B cell (primary cell): ENCODE results near the gene ISG20L2. TPM values are rescaled to one million over a fixed set of nuclear protein-coding genes. Genes with fewer than 3 reads are reported as not detected.

Experiments
- ATAC-seq: fragments of 200-7000 bp; cut with Tn5 transposase; one replicate; pipeline ENCODE4 v1.10.0; 2021; ENCODE audit warnings: low read depth, mild to moderate bottlenecking, moderate number of reproducible peaks, moderate library complexity
- CTCF ChIA-PET: fragments of 350-600 bp; sonication (Branson Sonifier 250); formaldehyde crosslinking; loops from one replicate; lab custom pipeline; 2021; ENCODE audit warnings: antibody characterized with exemption, inconsistent platforms; lab: Charles Lee
- POLR2A ChIA-PET: fragments of 350-600 bp; sonication (Branson Sonifier 250); formaldehyde crosslinking; loops from one replicate; lab custom pipeline; 2021; ENCODE audit warnings: antibody characterized with exemption; lab: Charles Lee
- DNase-seq: peaks from one replicate; pipeline ENCODE4 v3.0.0; 2013
- H2AFZ ChIP-seq: 2 replicates; pipeline ENCODE4 v1.6.1; 2012; ENCODE audit warnings: mild to moderate bottlenecking, low read depth, low read length; ENCODE audit not compliant: insufficient read depth, poor library complexity, severe bottlenecking
- H3K27ac ChIP-seq, 2 donors: 1 replicate in 1 of 2; 2 replicates in 1 of 2; pipeline ENCODE4 v1.5.1; 2012 to 2013; ENCODE audit warnings: low read length in 2 of 2, mild to moderate bottlenecking in 2 of 2, moderate library complexity in 1 of 2
- H3K27me3 ChIP-seq, 4 experiments: fragments of 200-600 bp in 1 of 4; sonication (generic) in 1 of 4; replicated peaks in 1 of 4; 1 replicate in 2 of 4; 2 replicates in 2 of 4; pipeline versions ENCODE4 v1.6.1 to v1.7.0; 2013 to 2016; ENCODE audit warnings: low read length in 3 of 4, mild to moderate bottlenecking in 2 of 4, mixed read lengths in 1 of 4, moderate library complexity in 1 of 4; ENCODE audit not compliant: insufficient read depth in 4 of 4, control insufficient read depth in 3 of 4; ENCODE audit errors: control extremely low read depth in 1 of 4
- H3K36me3 ChIP-seq, 2 experiments: replicated peaks in 1 of 2; 1 replicate in 1 of 2; 2 replicates in 1 of 2; pipeline versions ENCODE4 v1.6.1 to v1.7.1; 2013; ENCODE audit warnings: low read length in 1 of 2; ENCODE audit not compliant: insufficient read depth in 2 of 2, control insufficient read depth in 1 of 2; ENCODE audit errors: control extremely low read depth in 1 of 2, extremely low read depth in 1 of 2
- H3K4me1 ChIP-seq, 2 donors: fragments of 200-600 bp in 1 of 2; sonication (generic) in 1 of 2; 1 replicate in 1 of 2; 2 replicates in 1 of 2; pipeline versions ENCODE4 v1.5.1 to v1.6.1; 2013 to 2017; ENCODE audit warnings: low read length in 2 of 2; ENCODE audit not compliant: control insufficient read depth in 2 of 2, insufficient read depth in 2 of 2
- H3K4me2 ChIP-seq: replicated peaks from 2 replicates; pipeline ENCODE3; 2012; ENCODE audit warnings: mild to moderate bottlenecking, low read depth, low read length; ENCODE audit not compliant: poor library complexity, severe bottlenecking
- H3K4me3 ChIP-seq, 5 experiments: fragments of 200-600 bp in 1 of 5; sonication (generic) in 1 of 5; 1 replicate in 3 of 5; 2 replicates in 2 of 5; pipeline versions ENCODE4 v1.5.1 to v1.7.0; 2011 to 2016; ENCODE audit warnings: low read length in 4 of 5, mild to moderate bottlenecking in 4 of 5, low read depth in 2 of 5, control low read depth in 1 of 5, moderate library complexity in 1 of 5; ENCODE audit not compliant: insufficient read depth in 1 of 5; ENCODE audit errors: control extremely low read depth in 1 of 5, extremely low read depth in 1 of 5
- H3K79me2 ChIP-seq: fragments of 200-600 bp; sonication (generic); one replicate; pipeline ENCODE4 v1.6.0; 2016; ENCODE audit warnings: low read length; ENCODE audit not compliant: control insufficient read depth, insufficient read depth
- H3K9ac ChIP-seq: fragments of 200-600 bp; sonication (generic); 2 replicates; pipeline ENCODE4 v1.6.1; 2017; ENCODE audit warnings: mild to moderate bottlenecking, low read length, moderate library complexity
- H3K9me3 ChIP-seq, 3 donors: one replicate each; pipeline versions ENCODE4 v1.6.1 to v1.7.1; 2013; ENCODE audit warnings: low read length in 2 of 3; ENCODE audit not compliant: control insufficient read depth in 2 of 3, insufficient read depth in 1 of 3; ENCODE audit errors: control extremely low read depth in 1 of 3
- H4K20me1 ChIP-seq: 2 replicates; pipeline ENCODE4 v1.6.0; 2012; ENCODE audit warnings: mild to moderate bottlenecking, low read length; ENCODE audit not compliant: insufficient read depth, control insufficient read depth, poor library complexity, severe bottlenecking
- H3K27ac Mint-ChIP-seq: one replicate; pipeline ENCODE4 v1.8.0; 2021; ENCODE audit warnings: mixed read lengths
- H3K27me3 Mint-ChIP-seq: one replicate; pipeline ENCODE4 v1.8.0; 2021; ENCODE audit warnings: mixed read lengths
- H3K4me1 Mint-ChIP-seq: one replicate; pipeline ENCODE4 v1.8.0; 2021; ENCODE audit warnings: mixed read lengths
- H3K4me3 Mint-ChIP-seq: one replicate; pipeline ENCODE4 v1.8.0; 2021; ENCODE audit warnings: mixed read lengths
- H3K9me3 Mint-ChIP-seq: one replicate; pipeline ENCODE4 v1.8.0; 2022; ENCODE audit warnings: mixed read lengths; ENCODE audit not compliant: insufficient read depth
- CTCF ChIP-seq: fragments of 200-600 bp; IDR thresholded peaks from one replicate; pipeline ENCODE4 v1.8.0; 2022; ENCODE audit warnings: antibody characterized with exemption, mild to moderate bottlenecking
- EZH2 ChIP-seq: IDR thresholded peaks from 2 replicates; pipeline ENCODE4 v1.6.1; 2012; ENCODE audit warnings: borderline replicate concordance, low read depth, mild to moderate bottlenecking, moderate library complexity, low read length; ENCODE audit not compliant: insufficient read depth, poor library complexity, severe bottlenecking
- WGBS: methylation state at CpG from one replicate; pipeline ENCODE4 v1.1.5; 2013; ENCODE audit warnings: missing lambda C conversion rate; ENCODE audit not compliant: insufficient coverage; 5-methylcytosine and 5-hydroxymethylcytosine counted together
- intact Hi-C: fragments of 100-400 bp; cut with micrococcal nuclease; formaldehyde crosslinking; loops from one replicate; pipeline ENCODE4 v1.10.0; 2022
- polyA plus RNA-seq: library from polyadenylated mRNA; depleted of rRNA; stranded (reverse); fragments of >200 nt; gene quantifications from 2 replicates; pipeline ENCODE4 v1.2.3, GENCODE V29; 2012
- total RNA-seq, 2 donors: library from RNA; stranded (reverse); fragments of 120-200 nt in 1 of 2; gene quantifications; 1 replicate in 1 of 2; 2 replicates in 1 of 2; pipeline versions ENCODE4 v1.2.3 to v1.2.4, GENCODE V29; 2013 to 2022

The ISG20L2 gene
- total and polyA plus RNA-seq, 2 donors (not counting 1 experiment from before 2014, with no cell fraction given) = 30.1 to 51.7 TPM

GRCh38 chr1:156775799-156776198 lies 47.2 kb upstream of the ISG20L2 start:
- Histone ChIP-seq H2AFZ (no peak overlapping the region), H3K9ac (no peak overlapping the region), H3K79me2 (peaks cover 93% of the 10 kb centered on the region), H3K4me2 (no peak overlapping the region), H3K9me3 (no peaks in the 10 kb centered on the region), H3K4me3 (no peak overlapping the region), H4K20me1 (peaks cover 61% of the 10 kb centered on the region), H3K36me3 (peaks cover 5 to 22% of the 10 kb centered on the region in 2 experiments), H3K4me1 (peaks cover 8% of the 10 kb centered on the region in 2 donors), H3K27ac (no peak overlapping the region), H3K27me3 (no peaks in the 10 kb centered on the region)
- H3K4me3 Mint-ChIP-seq = no peak overlapping the region
- intact Hi-C loops = no loop called here
- peaks cover 49% of the 10 kb centered on the region for H3K4me1 Mint-ChIP-seq
- TF ChIP-seq EZH2 (no peak), CTCF (no peak)
- no peaks in the 10 kb centered on the region for H3K9me3 Mint-ChIP-seq
- H3K27me3 Mint-ChIP-seq = no peaks in the 10 kb centered on the region
- ChIA-PET POLR2A (no interaction called here), CTCF (interaction anchor here (1.0 kb wide), 1 partner anchor 9 kb away, joined by 6 read pairs; no protein-coding TSS in a partner anchor)
- ATAC-seq (no peak), DNase-seq (no peak)
- H3K27ac Mint-ChIP-seq = no peak overlapping the region
- 58% methylated on average over 2 of the region's 5 CpGs for WGBS

- Mint-ChIP-seq H3K4me3 (no peak overlapping the region), H3K9me3 (no peaks in the 10 kb centered on the region), H3K27ac (no peak overlapping the region), H3K4me1 (peaks cover 63% of the 10 kb centered on the region), H3K27me3 (no peaks in the 10 kb centered on the region)
- Histone ChIP-seq H3K4me1 (peaks cover 15 to 17% of the 10 kb centered on the region in 2 donors), H3K4me2 (no peak overlapping the region), H3K4me3 (no peak overlapping the region), H3K27me3 (no peaks in the 10 kb centered on the region), H3K36me3 (peaks cover 5 to 30% of the 10 kb centered on the region in 2 experiments), H3K27ac (no peak overlapping the region), H3K9me3 (no peaks in the 10 kb centered on the region), H3K79me2 (peaks cover 97% of the 10 kb centered on the region), H3K9ac (no peak overlapping the region), H2AFZ (no peak overlapping the region), H4K20me1 (peaks cover 60% of the 10 kb centered on the region)
- ChIA-PET POLR2A (no interaction called here), CTCF (interaction anchor here (2.5 kb wide), 1 partner anchor 83 kb away, joined by 8 read pairs; no protein-coding TSS in a partner anchor)
- DNase-seq = no peak
- no peak for ATAC-seq
- intact Hi-C loops = no loop called here
- 89% methylated on average over 3 of the region's 3 CpGs for WGBS
- TF ChIP-seq CTCF = no peak
- no peak for TF ChIP-seq EZH2
Observed at GRCh38 chr1:156773607-156774006, 45.0 kb upstream of the ISG20L2 start.
